Endothelial cell of umbilical vein (primary cell): ENCODE measurements around the gene AP2B1. TPM values are rescaled to one million over a fixed set of nuclear protein-coding genes. Genes with fewer than 3 reads are reported as not detected.

ENCODE experiments used
- BruUV-seq: library from RNA; stranded (reverse); fragments of 400-500 nt; replicated peaks from 2 replicates; lab custom pipeline; 2021; lab: Mats Ljungman, UMichigan
- CTCF ChIA-PET: fragments of 300-600, 350-600 bp; sonication (Branson Sonifier 250); formaldehyde crosslinking; loops from one replicate; lab custom pipeline; 2021; ENCODE audit warnings: antibody characterized with exemption, inconsistent platforms; lab: Charles Lee
- POLR2A ChIA-PET: fragments of 300-600, 350-600 bp; sonication (Branson Sonifier 250); formaldehyde crosslinking; loops from one replicate; lab custom pipeline; 2021; ENCODE audit warnings: antibody characterized with exemption, inconsistent platforms; lab: Charles Lee
- DNase-seq: peaks from one replicate; pipeline ENCODE4 v3.0.0-alpha.2; 2011; ENCODE audit warnings: low read depth, low spot score
- FAIRE-seq: peaks from 2 replicates; lab custom pipeline; 2011; peaks lifted over from hg19 to GRCh38; lab: Jason Lieb, UNC
- H2AFZ ChIP-seq: 2 replicates; pipeline ENCODE4 v1.6.0; 2012; ENCODE audit warnings: low read depth, low read length, control low read depth, inconsistent platforms
- H3K27ac ChIP-seq: 2 replicates; pipeline ENCODE4 v1.5.1; 2011; ENCODE audit warnings: low read depth, mild to moderate bottlenecking, control low read depth, low read length, moderate library complexity; ENCODE audit not compliant: insufficient read depth
- H3K27me3 ChIP-seq, 2 experiments: 2 replicates each; pipeline versions ENCODE4 v1.6.0 to v1.6.1; 2011; ENCODE audit warnings: low read length in 2 of 2, mixed read lengths in 1 of 2; ENCODE audit not compliant: control insufficient read depth in 2 of 2, insufficient read depth in 2 of 2
- H3K36me3 ChIP-seq, 2 experiments: 2 replicates in 1 of 2; 3 replicates in 1 of 2; pipeline ENCODE4 v1.5.1; 2011; ENCODE audit warnings: low read length in 2 of 2, mild to moderate bottlenecking in 1 of 2, moderate library complexity in 1 of 2; ENCODE audit not compliant: control insufficient read depth in 2 of 2, insufficient read depth in 2 of 2; ENCODE audit errors: extremely low read depth in 1 of 2
- H3K4me1 ChIP-seq: 3 replicates; pipeline ENCODE4 v1.5.1; 2011; ENCODE audit warnings: mild to moderate bottlenecking, low read length; ENCODE audit not compliant: control insufficient read depth, insufficient read depth; ENCODE audit errors: extremely low read depth
- H3K4me2 ChIP-seq: 2 replicates; pipeline ENCODE4 v1.6.1; 2011; ENCODE audit warnings: low read length, control low read depth, mixed read lengths; ENCODE audit not compliant: insufficient read depth
- H3K4me3 ChIP-seq, 3 experiments: fragments of 200-600 bp in 1 of 3; sonication (generic), shearing (Covaris generic) in 1 of 3; replicated peaks in 1 of 3; 2 replicates each; pipeline ENCODE4 v1.5.1; 2011 to 2016; ENCODE audit warnings: control low read depth in 3 of 3, low read length in 3 of 3, mild to moderate bottlenecking in 2 of 3, inconsistent platforms in 1 of 3, low read depth in 1 of 3, moderate library complexity in 1 of 3; ENCODE audit not compliant: insufficient read depth in 1 of 3
- H3K79me2 ChIP-seq: 2 replicates; pipeline ENCODE4 v1.6.0; 2012; ENCODE audit warnings: low read length, inconsistent platforms; ENCODE audit not compliant: control insufficient read depth, insufficient read depth
- H3K9ac ChIP-seq: replicated peaks from 2 replicates; pipeline ENCODE3; 2011; ENCODE audit warnings: low read length, control low read depth; ENCODE audit not compliant: insufficient read depth; ENCODE audit errors: extremely low read depth
- H3K9me1 ChIP-seq: replicated peaks from 3 replicates; pipeline ENCODE4 v1.6.0; 2011; ENCODE audit warnings: mild to moderate bottlenecking, low read length; ENCODE audit not compliant: control insufficient read depth, insufficient read depth; ENCODE audit errors: extremely low read depth
- H3K9me3 ChIP-seq: replicated peaks from 2 replicates; pipeline ENCODE4 v1.5.1; 2012; ENCODE audit warnings: low read length, inconsistent platforms; ENCODE audit not compliant: control insufficient read depth, insufficient read depth
- H4K20me1 ChIP-seq: replicated peaks from 2 replicates; pipeline ENCODE3; 2011; ENCODE audit warnings: mild to moderate bottlenecking, low read length; ENCODE audit not compliant: control insufficient read depth, insufficient read depth; ENCODE audit errors: extremely low read depth
- EZH2 ChIP-seq: IDR thresholded peaks from 2 replicates; pipeline ENCODE4 v1.6.1; 2012; ENCODE audit warnings: borderline replicate concordance, low read depth, mild to moderate bottlenecking, moderate library complexity, low read length, inconsistent platforms; ENCODE audit not compliant: severe bottlenecking
- FOS ChIP-seq: IDR thresholded peaks from 2 replicates; pipeline ENCODE4 v1.6.1; 2011; ENCODE audit warnings: mild to moderate bottlenecking, low read length, moderate library complexity, borderline replicate concordance; ENCODE audit not compliant: insufficient read depth
- GATA2 ChIP-seq: IDR thresholded peaks from 2 replicates; pipeline ENCODE4 v1.7.0; 2011; ENCODE audit warnings: low read depth, mild to moderate bottlenecking, moderate library complexity, mixed read lengths, low read length; ENCODE audit not compliant: insufficient read length, insufficient read depth
- JUN ChIP-seq: IDR thresholded peaks from 2 replicates; pipeline ENCODE4 v1.6.1; 2011; ENCODE audit warnings: borderline replicate concordance, low read depth; ENCODE audit not compliant: insufficient read length, insufficient read depth
- MYC ChIP-seq: IDR thresholded peaks from one replicate; pipeline ENCODE4 v1.6.1; 2011; ENCODE audit warnings: mild to moderate bottlenecking, low read depth, low read length
- POLR2A ChIP-seq: IDR thresholded peaks from 2 replicates; pipeline ENCODE4 v1.6.1; 2012; ENCODE audit warnings: low read depth, mild to moderate bottlenecking, control low read depth, low read length
- POLR2AphosphoS5 ChIP-seq: IDR thresholded peaks from 2 replicates; pipeline ENCODE4 v1.6.1; 2012; ENCODE audit warnings: low read depth, mild to moderate bottlenecking, control low read depth, low read length, moderate library complexity; ENCODE audit not compliant: insufficient read depth
- dilution Hi-C: fragments of 300-500 bp; cut with MboI; formaldehyde crosslinking; loops from one replicate; pipeline ENCODE4 v1.15.0; 2019; ENCODE audit warnings: low sequenced_read_pairs; ENCODE audit not compliant: extremely low pct_ligation_motif_present
- intact Hi-C: fragments of 100-400 bp; cut with micrococcal nuclease; formaldehyde crosslinking; loops from one replicate; pipeline ENCODE4 v1.10.0; 2022
- polyA plus RNA-seq, 4 experiments: library from polyadenylated mRNA; depleted of rRNA in 3 of 4; stranded (reverse) in 3 of 4; unstranded in 1 of 4; fragments of >200 nt; gene quantifications; 2 replicates each; pipeline versions ENCODE4 v1.2.1 to v1.2.3, GENCODE V29; 2011 to 2012; ENCODE audit warnings: missing spikeins in 1 of 4
- total RNA-seq: library from RNA; stranded (reverse); gene quantifications from 2 replicates; pipeline ENCODE4 v1.2.3, GENCODE V29; 2021
- TF ChIP-seq, protein P1 (sequence below): IDR thresholded peaks from 2 replicates; pipeline ENCODE4 v1.6.1; 2011; ENCODE audit not compliant: insufficient read depth, insufficient read length
- TF ChIP-seq, protein P2 (sequence below), 2 donors: IDR thresholded peaks; 1 replicate in 1 of 2; 2 replicates in 1 of 2; pipeline ENCODE4 v1.5.1; 2011; ENCODE audit warnings: low read length in 2 of 2, mild to moderate bottlenecking in 2 of 2, moderate library complexity in 2 of 2, control low read depth in 1 of 2, inconsistent platforms in 1 of 2, low read depth in 1 of 2; ENCODE audit not compliant: insufficient read depth in 1 of 2; ENCODE audit errors: extremely low read depth in 1 of 2

AP2B1 gene
- total and polyA plus RNA-seq, 2 donors (not counting 3 experiments of a cell fraction or from before 2014, with no cell fraction given) = 106 to 198 TPM

DNA sequence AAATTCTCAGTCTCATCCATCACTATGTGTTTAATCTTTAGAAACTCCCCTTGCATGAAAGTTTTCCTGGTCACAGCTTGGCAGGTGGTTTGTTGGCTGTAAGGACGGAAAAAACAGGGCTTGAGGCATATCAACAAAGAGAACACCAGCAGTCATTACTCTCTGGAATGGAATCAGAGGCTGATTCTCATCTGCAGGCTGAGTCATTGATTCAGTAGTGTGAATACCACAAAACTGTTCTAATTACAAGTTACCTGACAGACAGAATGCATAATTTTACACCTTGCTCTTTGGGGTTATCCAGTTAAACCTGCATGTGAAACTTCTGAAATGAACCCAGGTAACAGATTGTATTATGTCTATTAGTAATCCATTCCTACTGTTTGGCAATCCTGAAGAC, 38.1 kb upstream of the AP2B1 start:
- BruUV-seq = no TSS peak
- H3K4me1 ChIP-seq = peaks cover 3% of the 10 kb centered on the region
- dilution Hi-C loops (loop anchor here (25.0 kb wide), 1 partner anchor 237 kb away; no protein-coding TSS in a partner anchor), intact Hi-C loops (loop anchor here (10.0 kb wide), 2 partner anchors 564 to 1134 kb away; partner anchors contain the start of gene LIG3)
- FAIRE-seq = no peak
- H3K36me3 ChIP-seq = no peaks in the 10 kb centered on the region
- H4K20me1 ChIP-seq = no peaks in the 10 kb centered on the region
- H3K27me3 ChIP-seq = peaks cover 24 to 37% of the 10 kb centered on the region in 2 experiments
- no peaks in the 10 kb centered on the region for H3K79me2 ChIP-seq
- H3K4me3 ChIP-seq = no peak overlapping the region
- no peak for DNase-seq
- H2AFZ ChIP-seq = no peak overlapping the region
- no peaks in the 10 kb centered on the region for H3K9me1 ChIP-seq
- H3K9me3 ChIP-seq = no peaks in the 10 kb centered on the region
- no peak overlapping the region for H3K9ac ChIP-seq
- ChIA-PET CTCF (no interaction called here), POLR2A (no interaction called here)
- no peak for TF ChIP-seq MYC
- TF ChIP-seq, protein P1, sequence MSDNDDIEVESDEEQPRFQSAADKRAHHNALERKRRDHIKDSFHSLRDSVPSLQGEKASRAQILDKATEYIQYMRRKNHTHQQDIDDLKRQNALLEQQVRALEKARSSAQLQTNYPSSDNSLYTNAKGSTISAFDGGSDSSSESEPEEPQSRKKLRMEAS = no peak
- no peak for TF ChIP-seq EZH2
- TF ChIP-seq POLR2A = no peak
- H3K4me2 ChIP-seq = no peak overlapping the region
- no peak overlapping the region for H3K27ac ChIP-seq

DNA sequence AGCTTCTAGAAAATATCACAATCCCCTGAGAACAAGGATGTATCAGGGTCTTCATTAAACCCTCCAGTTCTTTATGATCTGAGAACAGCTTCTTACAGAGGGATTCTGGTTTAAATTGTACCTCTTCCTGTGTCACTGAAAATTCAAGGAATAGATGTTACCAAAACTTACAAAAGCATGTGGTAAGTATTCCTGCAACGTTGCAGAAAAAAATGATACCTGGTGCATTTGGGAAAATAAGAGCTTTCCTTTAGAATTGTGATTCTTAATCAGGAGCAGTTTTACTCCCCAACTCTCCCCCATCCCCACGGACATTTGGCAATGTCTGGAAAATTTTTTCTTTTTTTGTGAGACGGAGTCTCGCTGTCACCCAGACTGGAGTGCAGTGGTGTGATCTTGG, 33.8 kb upstream of the AP2B1 start:
- H3K9me3 ChIP-seq = no peaks in the 10 kb centered on the region
- no peak overlapping the region for H3K9ac ChIP-seq
- FAIRE-seq = no peak
- dilution Hi-C loops = no loop called here
- CTCF ChIA-PET = interaction anchor here (2.6 kb wide), 1 partner anchor 14 kb away, joined by 16 read pairs; no protein-coding TSS in a partner anchor
- H3K4me2 ChIP-seq = no peak overlapping the region
- no peaks in the 10 kb centered on the region for H4K20me1 ChIP-seq
- POLR2A ChIA-PET = no interaction called here
- BruUV-seq = no TSS peak
- H3K4me1 ChIP-seq = no peaks in the 10 kb centered on the region
- TF ChIP-seq JUN = no peak
- no peak for TF ChIP-seq FOS
- TF ChIP-seq EZH2 = no peak
- no peak for TF ChIP-seq POLR2AphosphoS5
- TF ChIP-seq, protein P1 = no peak
- no peak for TF ChIP-seq GATA2
- TF ChIP-seq, protein P2, sequence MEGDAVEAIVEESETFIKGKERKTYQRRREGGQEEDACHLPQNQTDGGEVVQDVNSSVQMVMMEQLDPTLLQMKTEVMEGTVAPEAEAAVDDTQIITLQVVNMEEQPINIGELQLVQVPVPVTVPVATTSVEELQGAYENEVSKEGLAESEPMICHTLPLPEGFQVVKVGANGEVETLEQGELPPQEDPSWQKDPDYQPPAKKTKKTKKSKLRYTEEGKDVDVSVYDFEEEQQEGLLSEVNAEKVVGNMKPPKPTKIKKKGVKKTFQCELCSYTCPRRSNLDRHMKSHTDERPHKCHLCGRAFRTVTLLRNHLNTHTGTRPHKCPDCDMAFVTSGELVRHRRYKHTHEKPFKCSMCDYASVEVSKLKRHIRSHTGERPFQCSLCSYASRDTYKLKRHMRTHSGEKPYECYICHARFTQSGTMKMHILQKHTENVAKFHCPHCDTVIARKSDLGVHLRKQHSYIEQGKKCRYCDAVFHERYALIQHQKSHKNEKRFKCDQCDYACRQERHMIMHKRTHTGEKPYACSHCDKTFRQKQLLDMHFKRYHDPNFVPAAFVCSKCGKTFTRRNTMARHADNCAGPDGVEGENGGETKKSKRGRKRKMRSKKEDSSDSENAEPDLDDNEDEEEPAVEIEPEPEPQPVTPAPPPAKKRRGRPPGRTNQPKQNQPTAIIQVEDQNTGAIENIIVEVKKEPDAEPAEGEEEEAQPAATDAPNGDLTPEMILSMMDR (IDR thresholded peaks at IDR 0.05; ENCODE audit: extremely low read depth in 1 of 2, insufficient read depth in 1 of 2, low read depth in 1 of 2, low read length in 2 of 2) = no peak
- no peak for TF ChIP-seq MYC
- TF ChIP-seq POLR2A = no peak
- no peaks in the 10 kb centered on the region for H3K36me3 ChIP-seq
- H2AFZ ChIP-seq = no peak overlapping the region
- H3K27ac ChIP-seq = no peak overlapping the region
- H3K9me1 ChIP-seq = no peaks in the 10 kb centered on the region
- peaks cover 35 to 37% of the 10 kb centered on the region in 2 experiments for H3K27me3 ChIP-seq
- H3K79me2 ChIP-seq = no peaks in the 10 kb centered on the region
- no peak for DNase-seq
- intact Hi-C loops = no loop called here
- no peak overlapping the region for H3K4me3 ChIP-seq
